Smooth muscle cell (in vitro differentiated cells): ENCODE data around the gene TSTD1. TPM values are rescaled to one million over a fixed set of nuclear protein-coding genes. Genes with fewer than 3 reads are reported as not detected.
A peak's percentile ranks its signal among the peaks of the same experiment; 100 is the strongest.

ENCODE experiments used
- DNase-seq: peaks from one replicate; lab custom pipeline; 2025; ENCODE audit not compliant: unreplicated experiment; lab: John Stamatoyannopoulos, UW
- H2AFZ ChIP-seq: fragments of 200-600 bp; sonication (generic); 2 replicates; pipeline ENCODE4 v1.6.0; 2016; ENCODE audit warnings: antibody characterized with exemption, low read depth, mild to moderate bottlenecking
- H3F3A ChIP-seq: fragments of 200-600 bp; sonication (generic); 2 replicates; pipeline ENCODE4 v1.6.0; 2017; ENCODE audit warnings: antibody characterized with exemption, low read depth
- H3K27ac ChIP-seq: fragments of 200-600 bp; sonication (generic); 2 replicates; pipeline ENCODE4 v1.5.1; 2016; ENCODE audit warnings: low read depth, mild to moderate bottlenecking
- H3K27me3 ChIP-seq: fragments of 200-600 bp; sonication (generic); 2 replicates; pipeline ENCODE4 v1.6.1; 2016; ENCODE audit warnings: low read depth, mild to moderate bottlenecking
- H3K36me3 ChIP-seq: fragments of 200-600 bp; sonication (generic); 2 replicates; pipeline ENCODE4 v1.5.1; 2016; ENCODE audit warnings: low read depth
- H3K4me1 ChIP-seq: fragments of 200-600 bp; sonication (generic); 2 replicates; pipeline ENCODE4 v1.5.1; 2016; ENCODE audit warnings: low read depth
- H3K4me2 ChIP-seq: fragments of 200-600 bp; sonication (generic); 2 replicates; pipeline ENCODE4 v1.6.0; 2016; ENCODE audit warnings: mild to moderate bottlenecking
- H3K4me3 ChIP-seq: fragments of 200-600 bp; sonication (generic); 2 replicates; pipeline ENCODE4 v1.5.1; 2016; ENCODE audit warnings: mild to moderate bottlenecking
- H3K79me2 ChIP-seq: fragments of 200-600 bp; sonication (generic); 2 replicates; pipeline ENCODE4 v1.6.0; 2016; ENCODE audit warnings: low read depth, mild to moderate bottlenecking
- H3K9ac ChIP-seq: fragments of 200-600 bp; sonication (generic); 2 replicates; pipeline ENCODE4 v1.6.0; 2016; ENCODE audit warnings: low read depth
- H3K9me3 ChIP-seq: fragments of 200-600 bp; sonication (generic); replicated peaks from 2 replicates; pipeline ENCODE4 v1.5.1; 2016; ENCODE audit warnings: low read depth
- H4K20me1 ChIP-seq: fragments of 200-600 bp; sonication (generic); 2 replicates; pipeline ENCODE4 v1.6.0; 2016; ENCODE audit warnings: low read depth
- CTCF ChIP-seq: fragments of 200-600 bp; sonication (generic); IDR thresholded peaks from 2 replicates; pipeline ENCODE4 v1.5.1; 2017; ENCODE audit warnings: borderline replicate concordance, mild to moderate bottlenecking, antibody characterized with exemption; ENCODE audit not compliant: insufficient read depth, poor library complexity, severe bottlenecking
- WGBS: methylation state at CpG from one replicate; pipeline ENCODE4 v1.1.7; 2016; ENCODE audit warnings: low lambda C conversion rate; 5-methylcytosine and 5-hydroxymethylcytosine counted together
- polyA plus RNA-seq: library from polyadenylated mRNA; unstranded; fragments of >200 nt; fragmentation: Nextera tagmentation; extraction: Ambion mirVana; gene quantifications from 2 replicates; pipeline ENCODE4 v1.2.1, GENCODE V29; 2016
- total RNA-seq: library from RNA; depleted of rRNA; stranded (reverse); fragments of >200 nt; gene quantifications from 2 replicates; pipeline ENCODE4 v1.2.3, GENCODE V29; 2014

Gene TSTD1
- total and polyA plus RNA-seq, 2 experiments from 2014 or later, result 26.0 to 48.0 TPM

GRCh38 chr1:161082483-161082882, 43.7 kb upstream of the TSTD1 start:
- H2AFZ ChIP-seq, result no peak overlapping the region
- H3K9me3 ChIP-seq, result no peaks in the 10 kb centered on the region
- H3K79me2 ChIP-seq, result no peaks in the 10 kb centered on the region
- peak overlapping the region; percentile 96 for H3K27ac ChIP-seq
- peak overlapping the region; percentile 83 for H3K9ac ChIP-seq
- 83% methylated on average over 2 of the region's 2 CpGs for WGBS
- TF ChIP-seq CTCF, result no peak
- peak overlapping the region; percentile 42 for H3K4me2 ChIP-seq
- H3K4me1 ChIP-seq, result peaks cover 34% of the 10 kb centered on the region
- no peak overlapping the region for H3K4me3 ChIP-seq
- peaks cover 31% of the 10 kb centered on the region for H3F3A ChIP-seq
- no peak for DNase-seq
- H3K27me3 ChIP-seq, result no peaks in the 10 kb centered on the region
- H4K20me1 ChIP-seq, result no peaks in the 10 kb centered on the region
- H3K36me3 ChIP-seq, result no peaks in the 10 kb centered on the region

- no peaks in the 10 kb centered on the region for H3K27me3 ChIP-seq
- H3K9ac ChIP-seq, result peak overlapping the region; percentile 64
- peaks cover 31% of the 10 kb centered on the region for H3K4me1 ChIP-seq
- peaks cover 31% of the 10 kb centered on the region for H3F3A ChIP-seq
- no peaks in the 10 kb centered on the region for H3K36me3 ChIP-seq
- no peaks in the 10 kb centered on the region for H3K79me2 ChIP-seq
- no peaks in the 10 kb centered on the region for H4K20me1 ChIP-seq
- H3K27ac ChIP-seq, result peak overlapping the region; percentile 96
- DNase-seq, result no peak
- H3K4me3 ChIP-seq, result no peak overlapping the region
- no peak for TF ChIP-seq CTCF
- H2AFZ ChIP-seq, result no peak overlapping the region
- peak overlapping the region; percentile 53 for H3K4me2 ChIP-seq
- H3K9me3 ChIP-seq, result no peaks in the 10 kb centered on the region
- 58% methylated on average over 5 of the region's 5 CpGs for WGBS
These were observed 42.8 kb upstream of the TSTD1 start for GRCh38 chr1:161081519-161081918.

- Histone ChIP-seq H3K4me3 (no peak overlapping the region), H3F3A (peaks cover 31% of the 10 kb centered on the region), H3K4me1 (peaks cover 25% of the 10 kb centered on the region), H3K9me3 (no peaks in the 10 kb centered on the region), H2AFZ (peak overlapping the region; percentile 23), H3K36me3 (no peaks in the 10 kb centered on the region), H3K79me2 (no peaks in the 10 kb centered on the region), H3K9ac (peak overlapping the region; percentile 64), H3K27me3 (no peaks in the 10 kb centered on the region), H4K20me1 (no peaks in the 10 kb centered on the region), H3K27ac (peak overlapping the region; percentile 96), H3K4me2 (peak overlapping the region; percentile 53)
- TF ChIP-seq CTCF, result no peak
- WGBS, result 15% methylated on average over 5 of the region's 5 CpGs
- no peak for DNase-seq
These were observed 42.0 kb upstream of the TSTD1 start for GRCh38 chr1:161080441-161081405.
